Measurements from ENCODE around the gene CNTNAP2. TPM values are rescaled to one million over a fixed set of nuclear protein-coding genes. Genes with fewer than 3 reads are reported as not detected.

The CNTNAP2 gene
- total RNA-seq, 2 experiments from 2014 or later: 0.28 TPM; not detected in 1

DNA sequence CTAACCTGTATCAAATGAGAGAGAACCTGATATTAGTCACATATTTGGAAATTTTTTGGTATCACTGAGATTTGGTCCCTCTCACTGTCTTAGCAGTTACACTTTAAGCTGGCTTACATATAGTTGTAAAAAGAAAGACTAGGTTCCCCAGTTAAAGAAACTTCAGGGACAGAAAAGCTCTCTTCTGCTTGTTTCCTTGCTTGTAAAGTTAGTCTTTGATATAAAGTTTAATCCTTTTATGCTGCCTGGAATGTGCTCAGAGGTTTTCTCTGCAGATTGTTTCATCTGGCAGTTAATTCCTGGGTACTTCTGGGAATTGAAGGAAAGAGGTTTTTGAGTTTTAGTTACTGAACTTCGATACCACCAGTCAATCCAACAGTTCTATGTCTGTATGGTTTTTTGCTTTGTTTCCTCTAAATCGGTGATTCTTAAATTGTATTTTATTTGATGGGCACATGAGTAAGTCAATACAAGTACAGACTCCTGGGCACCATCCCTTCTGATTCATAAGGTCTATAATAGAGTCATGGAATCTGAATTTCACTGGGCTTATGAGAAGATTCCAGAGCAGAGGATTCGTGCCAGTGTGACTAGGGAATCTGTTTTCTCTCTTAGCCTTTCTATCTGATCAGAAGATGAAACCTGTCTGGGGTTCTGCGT is 1393.1 kb downstream of the CNTNAP2 start:
- no peaks in the 10 kb centered on the region for H4K20me1 ChIP-seq (ENCODE audit: insufficient read depth, low read length)
- DNase-seq (ENCODE audit: low spot score): no peak
- no TSS peak for BruUV-seq (replicated peaks)
- CTCF ChIA-PET (ENCODE audit: unreplicated experiment): no interaction called here
- H3K79me2 ChIP-seq (ENCODE audit: insufficient read depth, low read depth, low read length): no peaks in the 10 kb centered on the region
- no peaks in the 10 kb centered on the region for H3K9me3 ChIP-seq (ENCODE audit: low read length)
- POLR2A ChIA-PET: interaction anchor here (0.7 to 0.8 kb wide), 2 partner anchors 17 to 86 kb away, joined by 3 read pairs; no protein-coding TSS in a partner anchor
- H3K9me2 ChIP-seq (ENCODE audit: insufficient read depth, low read length): no peaks in the 10 kb centered on the region
- H3K4me1 ChIP-seq (ENCODE audit: insufficient read depth, low read length, poor library complexity, severe bottlenecking): no peaks in the 10 kb centered on the region
- intact Hi-C loops (cut with micrococcal nuclease; ENCODE audit: unreplicated experiment): no loop called here
- H2AFZ ChIP-seq (ENCODE audit: low read length): no peak overlapping the region
- no peaks in the 10 kb centered on the region for H3K36me3 ChIP-seq (ENCODE audit: insufficient read depth, low read length)
- no peak overlapping the region for H3K4me2 ChIP-seq (ENCODE audit: low read length)
- H3K4me3 ChIP-seq (ENCODE audit: low read depth, low read length, poor library complexity, severe bottlenecking): no peak overlapping the region
- no peak overlapping the region for H3K27ac ChIP-seq (ENCODE audit: low read depth, low read length, poor library complexity, severe bottlenecking)
- TF ChIP-seq, protein P1, sequence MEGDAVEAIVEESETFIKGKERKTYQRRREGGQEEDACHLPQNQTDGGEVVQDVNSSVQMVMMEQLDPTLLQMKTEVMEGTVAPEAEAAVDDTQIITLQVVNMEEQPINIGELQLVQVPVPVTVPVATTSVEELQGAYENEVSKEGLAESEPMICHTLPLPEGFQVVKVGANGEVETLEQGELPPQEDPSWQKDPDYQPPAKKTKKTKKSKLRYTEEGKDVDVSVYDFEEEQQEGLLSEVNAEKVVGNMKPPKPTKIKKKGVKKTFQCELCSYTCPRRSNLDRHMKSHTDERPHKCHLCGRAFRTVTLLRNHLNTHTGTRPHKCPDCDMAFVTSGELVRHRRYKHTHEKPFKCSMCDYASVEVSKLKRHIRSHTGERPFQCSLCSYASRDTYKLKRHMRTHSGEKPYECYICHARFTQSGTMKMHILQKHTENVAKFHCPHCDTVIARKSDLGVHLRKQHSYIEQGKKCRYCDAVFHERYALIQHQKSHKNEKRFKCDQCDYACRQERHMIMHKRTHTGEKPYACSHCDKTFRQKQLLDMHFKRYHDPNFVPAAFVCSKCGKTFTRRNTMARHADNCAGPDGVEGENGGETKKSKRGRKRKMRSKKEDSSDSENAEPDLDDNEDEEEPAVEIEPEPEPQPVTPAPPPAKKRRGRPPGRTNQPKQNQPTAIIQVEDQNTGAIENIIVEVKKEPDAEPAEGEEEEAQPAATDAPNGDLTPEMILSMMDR (conservative IDR thresholded peaks at IDR 0.05; ENCODE audit: low read length): no peak
- TF ChIP-seq EZH2phosphoT487 (IDR thresholded peaks at IDR 0.05; ENCODE audit: borderline replicate concordance, low read depth, low read length): no peak

DNA sequence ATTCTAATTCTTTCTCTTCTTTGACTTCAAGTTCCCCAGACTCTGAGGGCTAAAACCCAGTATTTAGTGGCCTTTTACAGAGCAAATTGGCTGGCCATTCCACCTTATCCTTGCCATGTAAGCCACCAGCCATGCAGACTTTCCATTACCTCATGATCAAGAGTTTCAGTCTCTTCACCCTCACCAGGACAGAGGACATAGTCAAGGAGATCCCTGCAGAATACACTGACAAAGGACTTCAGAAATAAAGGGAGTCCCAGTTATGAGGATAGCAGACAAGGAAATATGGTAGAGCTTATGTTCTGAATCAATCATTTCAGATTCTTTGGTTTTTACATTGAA is 1393.6 kb downstream of the CNTNAP2 start:
- H3K4me1 ChIP-seq (ENCODE audit: insufficient read depth, low read length, poor library complexity, severe bottlenecking): no peaks in the 10 kb centered on the region
- ChIA-PET CTCF (ENCODE audit: unreplicated experiment) (no interaction called here), POLR2A (interaction anchor here (0.8 kb wide), 1 partner anchor 16 kb away, joined by 3 read pairs; no protein-coding TSS in a partner anchor)
- no TSS peak for BruUV-seq (replicated peaks)
- no peaks in the 10 kb centered on the region for H3K79me2 ChIP-seq (ENCODE audit: insufficient read depth, low read depth, low read length)
- no peak overlapping the region for H3K4me3 ChIP-seq (ENCODE audit: low read depth, low read length, poor library complexity, severe bottlenecking)
- TF ChIP-seq, protein P1 (conservative IDR thresholded peaks at IDR 0.05; ENCODE audit: low read length): no peak
- TF ChIP-seq EZH2phosphoT487 (IDR thresholded peaks at IDR 0.05; ENCODE audit: borderline replicate concordance, low read depth, low read length): no peak
- no peak overlapping the region for H3K4me2 ChIP-seq (ENCODE audit: low read length)
- H2AFZ ChIP-seq (ENCODE audit: low read length): no peak overlapping the region
- DNase-seq (ENCODE audit: low spot score): no peak
- intact Hi-C loops (cut with micrococcal nuclease; ENCODE audit: unreplicated experiment): no loop called here
- H3K9me3 ChIP-seq (ENCODE audit: low read length): no peaks in the 10 kb centered on the region
- no peaks in the 10 kb centered on the region for H4K20me1 ChIP-seq (ENCODE audit: insufficient read depth, low read length)
- H3K36me3 ChIP-seq (ENCODE audit: insufficient read depth, low read length): no peaks in the 10 kb centered on the region
- no peaks in the 10 kb centered on the region for H3K9me2 ChIP-seq (ENCODE audit: insufficient read depth, low read length)
- no peak overlapping the region for H3K27ac ChIP-seq (ENCODE audit: low read depth, low read length, poor library complexity, severe bottlenecking)

DNA sequence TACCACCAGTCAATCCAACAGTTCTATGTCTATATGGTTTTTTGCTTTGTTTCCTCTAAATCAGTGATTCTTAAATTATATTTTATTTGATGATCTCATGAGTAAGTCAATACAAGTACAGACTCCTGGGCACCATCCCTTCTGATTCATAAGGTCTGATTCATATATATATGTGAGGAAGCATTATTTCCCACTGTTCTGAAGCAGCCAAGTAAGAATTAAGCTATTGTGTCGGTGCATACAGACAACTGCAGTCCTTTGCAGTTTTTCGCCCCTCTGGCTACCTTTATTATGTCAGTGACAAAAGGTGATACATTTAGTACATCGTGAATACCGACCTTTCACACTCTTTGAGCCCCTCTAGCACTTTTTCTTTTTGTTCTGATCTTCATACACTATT is 1394.3 kb downstream of the CNTNAP2 start:
- Histone ChIP-seq H3K9me3 (ENCODE audit: low read length) (no peaks in the 10 kb centered on the region), H3K4me3 (ENCODE audit: low read depth, low read length, poor library complexity, severe bottlenecking) (no peak overlapping the region), H3K36me3 (ENCODE audit: insufficient read depth, low read length) (no peaks in the 10 kb centered on the region), H3K27ac (ENCODE audit: low read depth, low read length, poor library complexity, severe bottlenecking) (no peak overlapping the region), H2AFZ (ENCODE audit: low read length) (no peak overlapping the region), H3K79me2 (ENCODE audit: insufficient read depth, low read depth, low read length) (no peaks in the 10 kb centered on the region), H3K4me2 (ENCODE audit: low read length) (no peak overlapping the region), H3K4me1 (ENCODE audit: insufficient read depth, low read length, poor library complexity, severe bottlenecking) (no peaks in the 10 kb centered on the region), H3K9me2 (ENCODE audit: insufficient read depth, low read length) (no peaks in the 10 kb centered on the region), H4K20me1 (ENCODE audit: insufficient read depth, low read length) (no peaks in the 10 kb centered on the region)
- CTCF ChIA-PET (ENCODE audit: unreplicated experiment): no interaction called here
- intact Hi-C loops (cut with micrococcal nuclease; ENCODE audit: unreplicated experiment): no loop called here
- BruUV-seq (replicated peaks): no TSS peak
- TF ChIP-seq EZH2phosphoT487 (IDR thresholded peaks at IDR 0.05; ENCODE audit: borderline replicate concordance, low read depth, low read length): no peak
- TF ChIP-seq, protein P1 (conservative IDR thresholded peaks at IDR 0.05; ENCODE audit: low read length): no peak
- no peak for DNase-seq (ENCODE audit: low spot score)
- POLR2A ChIA-PET: no interaction called here
